ENCODE results near the gene SCD5. TPM values are rescaled to one million over a fixed set of nuclear protein-coding genes. Genes with fewer than 3 reads are reported as not detected.

Gene SCD5
- total RNA-seq, 4 donors from 2014 or later = 0.70 to 5.0 (median 3.0) TPM

DNA sequence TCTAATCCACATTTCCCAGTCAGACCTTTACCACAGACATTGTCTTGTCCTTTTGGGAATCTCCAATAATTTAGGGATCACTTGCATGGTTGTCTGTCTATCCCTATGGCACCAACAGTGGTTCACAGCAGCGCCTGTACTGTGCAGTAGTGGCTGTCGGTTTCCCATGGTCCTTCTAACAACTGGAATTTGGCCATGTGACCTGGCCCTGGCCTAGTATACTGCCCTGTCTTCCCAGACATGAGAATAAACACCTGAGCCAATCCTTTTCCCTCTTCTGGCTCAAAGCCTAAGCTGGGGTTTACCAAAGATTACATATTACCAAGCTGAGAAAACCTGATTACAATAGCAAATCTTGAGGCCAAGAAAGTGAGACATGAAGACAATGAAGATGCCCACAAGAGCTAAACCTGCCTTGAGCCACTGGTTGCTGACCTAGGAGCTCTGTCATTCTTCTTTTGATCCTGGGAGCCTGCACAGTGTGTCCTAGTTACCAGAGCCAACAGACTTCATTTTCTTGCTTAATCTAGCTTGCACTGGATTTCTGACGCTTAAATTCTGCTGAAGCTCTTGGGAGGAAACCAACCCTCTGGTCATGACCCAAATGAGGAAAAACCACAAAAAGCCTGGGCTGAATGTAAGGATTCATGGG is 92.1 kb downstream of the SCD5 start:
- no peak overlapping the region for H3K4me3 ChIP-seq
- H3K27ac ChIP-seq = peak overlapping the region in 1 of 4 donors; percentile 36
- H3K36me3 ChIP-seq = no peaks in the 10 kb centered on the region
- TF ChIP-seq POLR2A (IDR thresholded peaks at IDR 0.05) = no peak
- TF ChIP-seq, protein P1, sequence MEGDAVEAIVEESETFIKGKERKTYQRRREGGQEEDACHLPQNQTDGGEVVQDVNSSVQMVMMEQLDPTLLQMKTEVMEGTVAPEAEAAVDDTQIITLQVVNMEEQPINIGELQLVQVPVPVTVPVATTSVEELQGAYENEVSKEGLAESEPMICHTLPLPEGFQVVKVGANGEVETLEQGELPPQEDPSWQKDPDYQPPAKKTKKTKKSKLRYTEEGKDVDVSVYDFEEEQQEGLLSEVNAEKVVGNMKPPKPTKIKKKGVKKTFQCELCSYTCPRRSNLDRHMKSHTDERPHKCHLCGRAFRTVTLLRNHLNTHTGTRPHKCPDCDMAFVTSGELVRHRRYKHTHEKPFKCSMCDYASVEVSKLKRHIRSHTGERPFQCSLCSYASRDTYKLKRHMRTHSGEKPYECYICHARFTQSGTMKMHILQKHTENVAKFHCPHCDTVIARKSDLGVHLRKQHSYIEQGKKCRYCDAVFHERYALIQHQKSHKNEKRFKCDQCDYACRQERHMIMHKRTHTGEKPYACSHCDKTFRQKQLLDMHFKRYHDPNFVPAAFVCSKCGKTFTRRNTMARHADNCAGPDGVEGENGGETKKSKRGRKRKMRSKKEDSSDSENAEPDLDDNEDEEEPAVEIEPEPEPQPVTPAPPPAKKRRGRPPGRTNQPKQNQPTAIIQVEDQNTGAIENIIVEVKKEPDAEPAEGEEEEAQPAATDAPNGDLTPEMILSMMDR (IDR thresholded peaks at IDR 0.05) = no peak
- no peaks in the 10 kb centered on the region for H3K9me3 ChIP-seq
- DNase-seq = no peak
- H3K27me3 ChIP-seq = no peaks in the 10 kb centered on the region
- no peaks in the 10 kb centered on the region for H3K4me1 ChIP-seq

DNA sequence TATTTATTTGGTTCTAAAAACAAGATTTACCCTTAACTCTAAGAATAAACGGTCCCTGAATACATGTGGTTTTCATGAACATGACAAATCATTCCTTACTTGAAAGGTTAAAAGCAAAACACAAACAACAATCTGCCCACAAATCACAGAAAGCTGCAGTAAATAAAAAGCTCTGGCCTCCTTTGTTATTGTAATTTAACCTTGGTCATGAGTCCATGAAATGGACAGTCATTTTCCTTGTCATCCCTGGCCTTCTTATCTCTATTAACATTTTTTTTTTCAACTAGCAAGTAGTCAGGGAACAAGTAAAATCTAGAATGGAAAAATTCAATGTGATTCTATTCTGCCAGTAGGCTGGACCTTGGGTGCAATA is 92.7 kb downstream of the SCD5 start:
- Histone ChIP-seq H3K9me3 (no peaks in the 10 kb centered on the region), H3K4me3 (no peak overlapping the region), H3K4me1 (no peaks in the 10 kb centered on the region), H3K27me3 (no peaks in the 10 kb centered on the region), H3K27ac (no peak overlapping the region), H3K36me3 (no peaks in the 10 kb centered on the region)
- TF ChIP-seq POLR2A (IDR thresholded peaks at IDR 0.05) = no peak
- no peak for DNase-seq

DNA sequence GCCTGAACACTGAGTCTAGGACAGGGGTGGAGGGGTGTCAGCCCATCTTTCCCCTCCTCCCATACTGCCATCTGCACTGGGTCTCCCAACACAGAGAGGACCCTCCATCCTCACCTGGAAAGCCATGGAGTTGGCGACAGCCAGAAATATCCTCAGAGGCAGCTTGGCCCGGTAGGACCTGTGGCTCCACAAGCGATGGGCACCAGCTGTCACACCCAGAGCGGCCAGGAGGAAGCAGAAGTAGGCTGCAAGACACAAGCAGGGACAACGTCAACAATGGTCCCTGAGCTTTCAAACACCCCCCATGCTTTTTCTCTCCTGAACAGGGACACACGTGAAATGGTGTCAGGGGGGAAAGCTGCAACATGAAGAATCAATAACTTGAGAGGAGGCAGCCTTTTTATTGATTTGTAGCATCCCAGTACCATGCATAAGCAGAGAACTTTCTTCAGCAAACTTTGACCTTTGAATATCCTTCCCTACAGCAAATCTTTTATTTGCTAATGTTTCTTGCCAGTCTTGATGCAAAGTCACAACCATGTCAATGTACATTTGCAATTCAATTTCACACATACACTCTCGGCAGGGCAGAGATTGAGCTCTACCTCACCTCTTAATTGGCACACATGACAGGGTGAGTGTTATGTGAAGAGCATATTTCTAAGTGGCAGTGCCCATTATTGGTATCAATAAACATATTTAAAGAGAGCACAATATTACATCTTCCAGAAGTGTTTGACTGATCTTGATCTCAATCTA is 93.2 kb downstream of the SCD5 start:
- no peaks in the 10 kb centered on the region for H3K4me1 ChIP-seq
- H3K27ac ChIP-seq = no peak overlapping the region
- TF ChIP-seq POLR2A (IDR thresholded peaks at IDR 0.05) = no peak
- TF ChIP-seq, protein P1 (IDR thresholded peaks at IDR 0.05) = no peak
- H3K4me3 ChIP-seq = no peak overlapping the region
- no peak for DNase-seq
- H3K27me3 ChIP-seq = no peaks in the 10 kb centered on the region
- H3K36me3 ChIP-seq = no peaks in the 10 kb centered on the region
- H3K9me3 ChIP-seq = no peaks in the 10 kb centered on the region

DNA sequence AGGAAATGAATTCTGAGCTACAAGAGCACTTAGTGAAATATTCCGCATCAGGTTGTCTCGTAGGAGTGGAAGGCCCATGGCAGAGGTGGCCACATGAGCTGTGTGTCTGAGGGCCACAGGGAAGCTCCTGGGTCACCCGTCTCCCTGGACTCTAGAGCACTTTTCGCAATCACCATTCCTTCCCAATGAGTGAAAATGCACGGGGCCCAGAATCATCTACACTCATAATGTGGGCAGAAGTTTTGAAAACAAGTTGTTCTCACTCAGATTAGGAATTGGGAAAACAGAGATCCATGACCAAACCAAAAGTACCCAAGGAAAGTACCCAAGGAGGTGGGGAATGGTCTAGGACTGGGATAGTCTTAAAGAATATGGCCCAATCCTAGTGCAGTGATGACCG is 94.4 kb downstream of the SCD5 start:
- Histone ChIP-seq H3K27ac (no peak overlapping the region), H3K9me3 (no peaks in the 10 kb centered on the region), H3K27me3 (no peaks in the 10 kb centered on the region), H3K4me1 (no peaks in the 10 kb centered on the region), H3K36me3 (no peaks in the 10 kb centered on the region), H3K4me3 (no peak overlapping the region)
- DNase-seq = no peak
- TF ChIP-seq POLR2A (IDR thresholded peaks at IDR 0.05) = no peak
- TF ChIP-seq, protein P1 (IDR thresholded peaks at IDR 0.05) = no peak

DNA sequence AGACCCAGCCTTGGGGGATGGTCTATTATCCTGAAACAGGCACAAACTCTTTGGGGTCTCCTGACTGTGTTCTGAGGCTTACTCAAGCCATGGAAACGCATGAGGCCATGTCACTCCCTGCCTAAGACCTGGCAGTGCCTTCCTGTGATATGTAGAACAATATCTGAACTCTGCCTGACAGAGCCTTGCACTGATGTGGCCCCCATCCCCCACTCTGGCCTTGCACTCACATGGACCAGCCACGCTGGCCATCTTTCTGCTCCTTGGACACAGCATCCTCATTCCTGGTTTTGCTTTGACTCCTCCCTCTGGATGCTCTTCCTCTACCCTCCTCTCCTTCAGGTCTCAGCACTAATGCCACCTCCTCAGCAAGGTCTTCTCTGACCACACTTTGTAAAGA is 100.2 kb downstream of the SCD5 start:
- Histone ChIP-seq H3K4me1 (no peaks in the 10 kb centered on the region), H3K4me3 (no peak overlapping the region), H3K27me3 (no peaks in the 10 kb centered on the region), H3K27ac (no peak overlapping the region), H3K36me3 (no peaks in the 10 kb centered on the region), H3K9me3 (no peaks in the 10 kb centered on the region)
- TF ChIP-seq, protein P1 (IDR thresholded peaks at IDR 0.05) = no peak
- no peak for TF ChIP-seq POLR2A (IDR thresholded peaks at IDR 0.05)
- DNase-seq = no peak

DNA sequence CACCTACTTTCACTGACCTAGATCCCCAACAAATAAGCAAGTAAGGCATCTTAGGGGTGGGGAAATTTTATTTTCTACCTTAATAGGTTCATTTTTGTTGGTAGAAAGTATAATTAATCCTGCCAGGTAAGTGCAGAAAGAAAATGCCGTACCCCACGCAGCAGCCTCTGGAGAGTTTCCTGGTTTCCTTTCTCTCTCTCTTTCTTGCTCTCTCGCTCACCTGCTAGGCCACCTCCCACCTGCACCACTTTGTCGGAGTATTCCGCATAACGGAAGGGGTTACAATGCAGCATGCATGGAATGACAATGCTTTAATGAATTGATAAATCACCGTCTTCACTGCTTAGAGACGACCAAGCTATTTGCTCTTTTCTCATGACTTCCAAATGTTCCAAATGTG is 101.0 kb downstream of the SCD5 start:
- no peak for TF ChIP-seq POLR2A (IDR thresholded peaks at IDR 0.05)
- TF ChIP-seq, protein P1 (IDR thresholded peaks at IDR 0.05) = no peak
- Histone ChIP-seq H3K36me3 (no peaks in the 10 kb centered on the region), H3K27ac (no peak overlapping the region), H3K27me3 (no peaks in the 10 kb centered on the region), H3K9me3 (no peaks in the 10 kb centered on the region), H3K4me1 (no peaks in the 10 kb centered on the region), H3K4me3 (no peak overlapping the region)
- DNase-seq = no peak

All from Peyer's patch (tissue), 4 donors.